Activated naive CD8-positive, alpha-beta T cell treated with anti-CD3 and anti-CD28 coated beads, Interleukin-2, amount 10 ng/mL, durations not matched to agents 7 days and 5 days (primary cell): ENCODE measurements around the gene PACSIN3. TPM values are rescaled to one million over a fixed set of nuclear protein-coding genes. Genes with fewer than 3 reads are reported as not detected.
A peak's percentile ranks its signal among the peaks of the same experiment; 100 is the strongest.
"Not testable (repeated sequence)": the region's sequence is repeated elsewhere in the genome, so short reads cannot be mapped to it uniquely, and the experiment has no call there.

ENCODE experiments used
- ATAC-seq: fragments of 150-1000 bp; cut with Tn5 transposase; one replicate; pipeline ENCODE4 v1.10.0; 2021; ENCODE audit warnings: low read depth, moderate library complexity
- POLR2A ChIA-PET: fragments of 350-600 bp; sonication (Branson Sonifier 250); formaldehyde crosslinking; loops from one replicate; lab custom pipeline; 2021; ENCODE audit warnings: antibody characterized with exemption; lab: Charles Lee
- DNase-seq: peaks from one replicate; pipeline ENCODE4 v3.0.0; 2021
- H3K27ac Mint-ChIP-seq: one replicate; pipeline ENCODE4 v1.8.0; 2022; ENCODE audit warnings: mild to moderate bottlenecking, mixed read lengths
- H3K27me3 Mint-ChIP-seq: one replicate; pipeline ENCODE4 v1.8.0; 2022; ENCODE audit warnings: mild to moderate bottlenecking, moderate library complexity, mixed read lengths
- H3K36me3 Mint-ChIP-seq: one replicate; pipeline ENCODE4 v1.8.0; 2021; ENCODE audit warnings: mild to moderate bottlenecking, mixed read lengths
- H3K4me1 Mint-ChIP-seq: one replicate; pipeline ENCODE4 v1.8.0; 2021; ENCODE audit warnings: mixed read lengths
- H3K4me3 Mint-ChIP-seq: one replicate; pipeline ENCODE4 v1.8.0; 2022; ENCODE audit warnings: mild to moderate bottlenecking, moderate library complexity, mixed read lengths
- H3K9me3 Mint-ChIP-seq: one replicate; pipeline ENCODE4 v1.8.0; 2021; ENCODE audit warnings: mixed read lengths
- total RNA-seq, 2 experiments: library from RNA; stranded (reverse); gene quantifications; one replicate each; pipeline ENCODE4 v1.2.3, GENCODE V29; 2021

PACSIN3 gene
- total RNA-seq, 2 experiments from 2014 or later: 1.1 to 1.3 TPM

- H3K27me3 Mint-ChIP-seq: peaks cover 2% of the 10 kb centered on the region
- peaks cover 22% of the 10 kb centered on the region for H3K36me3 Mint-ChIP-seq
- peaks cover 32% of the 10 kb centered on the region for H3K4me1 Mint-ChIP-seq
- H3K9me3 Mint-ChIP-seq: no peaks in the 10 kb centered on the region
- ATAC-seq: peak; percentile 80
- POLR2A ChIA-PET: interaction anchor here (0.6 to 3.8 kb wide), 34 partner anchors 8 to 623 kb away, joined by 3 to 59 read pairs (median 7); partner anchors contain the start of genes ACP2, ARFGAP2, FNBP4 and MADD
- peak overlapping the region; percentile 99 for H3K4me3 Mint-ChIP-seq
- peak; percentile 81 for DNase-seq
- peak overlapping the region; percentile 100 for H3K27ac Mint-ChIP-seq
These were observed 27.8 kb upstream of the PACSIN3 start for GRCh38 chr11:47213950-47214565.

- H3K27me3 Mint-ChIP-seq: peaks cover 2% of the 10 kb centered on the region
- peaks cover 25% of the 10 kb centered on the region for H3K4me1 Mint-ChIP-seq
- no peak overlapping the region for H3K4me3 Mint-ChIP-seq
- no peak overlapping the region for H3K27ac Mint-ChIP-seq
- peaks cover 16% of the 10 kb centered on the region for H3K36me3 Mint-ChIP-seq
- ATAC-seq: no peak
- POLR2A ChIA-PET: interaction anchor here (0.7 to 1.5 kb wide), 3 partner anchors 11 to 429 kb away, joined by 3 to 5 read pairs (median 5); partner anchors contain the start of gene MTCH2
- no peak for DNase-seq
- no peaks in the 10 kb centered on the region for H3K9me3 Mint-ChIP-seq
These were observed 26.7 kb upstream of the PACSIN3 start for GRCh38 chr11:47212938-47213337.

- ATAC-seq (no peak), DNase-seq (no peak)
- POLR2A ChIA-PET: no interaction called here
- Mint-ChIP-seq H3K4me1 (peaks cover 4% of the 10 kb centered on the region), H3K27ac (no peak overlapping the region), H3K27me3 (peaks cover 5% of the 10 kb centered on the region), H3K9me3 (no peaks in the 10 kb centered on the region), H3K36me3 (no peaks in the 10 kb centered on the region), H3K4me3 (no peak overlapping the region)
These were observed 22.4 kb upstream of the PACSIN3 start for GRCh38 chr11:47208628-47209027.

GRCh38 chr11:47208008-47208552, 21.8 kb upstream of the PACSIN3 start:
- POLR2A ChIA-PET, DNase-seq, H3K36me3 Mint-ChIP-seq, H3K9me3 Mint-ChIP-seq, H3K4me3 Mint-ChIP-seq, ATAC-seq, H3K4me1 Mint-ChIP-seq, H3K27ac Mint-ChIP-seq, H3K27me3 Mint-ChIP-seq: not testable (repeated sequence)

- H3K4me3 Mint-ChIP-seq: no peak overlapping the region
- H3K27ac Mint-ChIP-seq: no peak overlapping the region
- no peaks in the 10 kb centered on the region for H3K36me3 Mint-ChIP-seq
- peaks cover 2% of the 10 kb centered on the region for H3K4me1 Mint-ChIP-seq
- ATAC-seq (no peak), DNase-seq (no peak)
- H3K9me3 Mint-ChIP-seq: no peaks in the 10 kb centered on the region
- POLR2A ChIA-PET: no interaction called here
- peaks cover 5% of the 10 kb centered on the region for H3K27me3 Mint-ChIP-seq
These were observed 21.2 kb upstream of the PACSIN3 start for GRCh38 chr11:47207459-47207858.

GRCh38 chr11:47206577-47206976, 20.3 kb upstream of the PACSIN3 start:
- not testable (repeated sequence) for H3K36me3 Mint-ChIP-seq, ATAC-seq, H3K4me3 Mint-ChIP-seq, H3K9me3 Mint-ChIP-seq, DNase-seq, H3K27ac Mint-ChIP-seq, H3K4me1 Mint-ChIP-seq
- POLR2A ChIA-PET: interaction anchor here (0.7 to 0.8 kb wide), 2 partner anchors 8 to 80 kb away, joined by 3 to 5 read pairs; partner anchors contain the start of gene DDB2
- peaks cover 11% of the 10 kb centered on the region for H3K27me3 Mint-ChIP-seq

- Mint-ChIP-seq H3K27ac (no peak overlapping the region), H3K4me3 (no peak overlapping the region), H3K9me3 (no peaks in the 10 kb centered on the region), H3K27me3 (peaks cover 17% of the 10 kb centered on the region), H3K4me1 (peaks cover 1% of the 10 kb centered on the region), H3K36me3 (no peaks in the 10 kb centered on the region)
- POLR2A ChIA-PET: interaction anchor here (0.9 kb wide), 1 partner anchor 10 kb away, joined by 3 read pairs; the partner anchor contains the start of gene DDB2
- no peak for DNase-seq
- ATAC-seq: no peak
These were observed 18.4 kb upstream of the PACSIN3 start for GRCh38 chr11:47204637-47204989.

GRCh38 chr11:47202576-47202975, 16.3 kb upstream of the PACSIN3 start:
- DNase-seq: no peak
- Mint-ChIP-seq H3K27me3 (peaks cover 16% of the 10 kb centered on the region), H3K4me3 (no peak overlapping the region), H3K4me1 (no peaks in the 10 kb centered on the region), H3K27ac (no peak overlapping the region), H3K9me3 (no peaks in the 10 kb centered on the region), H3K36me3 (no peaks in the 10 kb centered on the region)
- POLR2A ChIA-PET: interaction anchor here (0.6 to 1.0 kb wide), 2 partner anchors 11 to 233 kb away, joined by 4 to 5 read pairs; no protein-coding TSS in a partner anchor
- no peak for ATAC-seq

GRCh38 chr11:47201015-47201414, 14.8 kb upstream of the PACSIN3 start:
- POLR2A ChIA-PET: interaction anchor here (0.7 kb wide), 1 partner anchor 14 kb away, joined by 4 read pairs; the partner anchor contains the start of gene DDB2

GRCh38 chr11:47198161-47198560, 11.9 kb upstream of the PACSIN3 start:
- POLR2A ChIA-PET, H3K9me3 Mint-ChIP-seq, H3K4me3 Mint-ChIP-seq, H3K4me1 Mint-ChIP-seq, ATAC-seq, H3K36me3 Mint-ChIP-seq, H3K27ac Mint-ChIP-seq, DNase-seq: not testable (repeated sequence)
- H3K27me3 Mint-ChIP-seq: peaks cover 22% of the 10 kb centered on the region

More at GRCh38 chr11:47201015-47201414, 14.8 kb upstream of the PACSIN3 start:
- H3K27me3 Mint-ChIP-seq: peaks cover 18% of the 10 kb centered on the region
- ATAC-seq: no peak
- no peak for DNase-seq
- H3K36me3 Mint-ChIP-seq: no peaks in the 10 kb centered on the region
- no peaks in the 10 kb centered on the region for H3K9me3 Mint-ChIP-seq
- H3K27ac Mint-ChIP-seq: no peak overlapping the region
- H3K4me3 Mint-ChIP-seq: no peak overlapping the region
- no peaks in the 10 kb centered on the region for H3K4me1 Mint-ChIP-seq

- POLR2A ChIA-PET: interaction anchor here (1.6 kb wide), 1 partner anchor 23 kb away, joined by 6 read pairs; the partner anchor contains the start of gene DDB2
- H3K4me1 Mint-ChIP-seq: peaks cover 4% of the 10 kb centered on the region
- H3K27me3 Mint-ChIP-seq: peaks cover 45% of the 10 kb centered on the region
- no peak overlapping the region for H3K4me3 Mint-ChIP-seq
- no peak for DNase-seq
- H3K27ac Mint-ChIP-seq: no peak overlapping the region
- no peaks in the 10 kb centered on the region for H3K36me3 Mint-ChIP-seq
- no peak for ATAC-seq
- no peaks in the 10 kb centered on the region for H3K9me3 Mint-ChIP-seq
These were observed 5.9 kb upstream of the PACSIN3 start for GRCh38 chr11:47192111-47192510.

GRCh38 chr11:47191137-47191536, 4.9 kb upstream of the PACSIN3 start:
- peaks cover 47% of the 10 kb centered on the region for H3K27me3 Mint-ChIP-seq
- H3K9me3 Mint-ChIP-seq, H3K27ac Mint-ChIP-seq, H3K4me1 Mint-ChIP-seq, DNase-seq, H3K36me3 Mint-ChIP-seq, ATAC-seq, H3K4me3 Mint-ChIP-seq: not testable (repeated sequence)
- POLR2A ChIA-PET: interaction anchor here (1.6 kb wide), 1 partner anchor 24 kb away, joined by 6 read pairs; the partner anchor contains the start of gene DDB2

GRCh38 chr11:47189100-47189834, 3.0 kb upstream of the PACSIN3 start:
- Mint-ChIP-seq H3K9me3 (no peaks in the 10 kb centered on the region), H3K4me1 (peaks cover 10% of the 10 kb centered on the region), H3K27me3 (peaks cover 55% of the 10 kb centered on the region), H3K27ac (no peak overlapping the region), H3K36me3 (no peaks in the 10 kb centered on the region), H3K4me3 (no peak overlapping the region)
- no peak for DNase-seq
- POLR2A ChIA-PET: interaction anchor here (0.8 to 2.1 kb wide), 2 partner anchors 25 to 76 kb away, joined by 5 to 8 read pairs; partner anchors contain the start of gene DDB2
- ATAC-seq: no peak
